NCI-H82 treated with DMSO at 0.1 percent for 48 hours (cell line): ENCODE data around the gene PKP1.

ENCODE experiments used
- DNase-seq: peaks from one replicate; lab custom pipeline; 2025; ENCODE audit not compliant: unreplicated experiment; lab: John Stamatoyannopoulos, UW

Gene PKP1

DNA sequence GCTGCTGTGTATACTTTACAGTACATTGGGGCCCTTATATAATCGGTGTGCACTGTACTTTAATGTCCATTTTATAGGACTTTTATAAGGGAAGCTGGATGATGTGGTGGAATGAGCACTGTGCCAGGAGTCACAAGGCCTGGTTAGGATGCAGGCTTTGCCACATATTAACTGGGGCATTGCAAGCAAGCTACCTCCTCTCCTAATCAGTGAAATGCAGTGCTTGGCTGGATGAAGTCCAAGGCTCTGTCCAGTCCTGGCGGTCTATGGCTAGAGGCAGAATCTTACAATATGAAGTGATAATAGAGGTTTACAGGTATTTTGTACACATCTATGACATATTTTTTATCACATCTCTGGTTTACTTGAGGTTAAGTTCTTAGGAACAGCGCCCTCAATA, 1.7 kb upstream of the PKP1 start:
- no peak for DNase-seq

DNA sequence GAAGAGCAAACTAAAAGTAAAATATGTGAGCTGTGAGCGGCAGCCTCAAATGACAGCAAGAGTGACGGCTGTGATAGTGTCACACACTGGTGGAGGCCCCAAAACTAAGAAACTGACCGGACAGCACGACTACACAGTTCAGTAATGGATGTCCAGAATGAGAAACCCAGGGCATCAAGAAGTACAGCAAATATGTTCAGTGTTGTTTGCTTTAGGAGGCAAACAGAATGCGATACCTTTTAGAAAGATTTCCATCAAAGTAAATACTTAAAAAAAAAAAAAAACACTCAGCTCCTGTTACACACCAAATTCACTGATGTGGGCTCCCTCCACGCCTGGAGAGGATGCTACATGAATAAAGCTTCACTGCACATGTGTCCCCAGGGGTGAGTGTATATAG, 1.1 kb upstream of the PKP1 start:
- no peak for DNase-seq

DNA sequence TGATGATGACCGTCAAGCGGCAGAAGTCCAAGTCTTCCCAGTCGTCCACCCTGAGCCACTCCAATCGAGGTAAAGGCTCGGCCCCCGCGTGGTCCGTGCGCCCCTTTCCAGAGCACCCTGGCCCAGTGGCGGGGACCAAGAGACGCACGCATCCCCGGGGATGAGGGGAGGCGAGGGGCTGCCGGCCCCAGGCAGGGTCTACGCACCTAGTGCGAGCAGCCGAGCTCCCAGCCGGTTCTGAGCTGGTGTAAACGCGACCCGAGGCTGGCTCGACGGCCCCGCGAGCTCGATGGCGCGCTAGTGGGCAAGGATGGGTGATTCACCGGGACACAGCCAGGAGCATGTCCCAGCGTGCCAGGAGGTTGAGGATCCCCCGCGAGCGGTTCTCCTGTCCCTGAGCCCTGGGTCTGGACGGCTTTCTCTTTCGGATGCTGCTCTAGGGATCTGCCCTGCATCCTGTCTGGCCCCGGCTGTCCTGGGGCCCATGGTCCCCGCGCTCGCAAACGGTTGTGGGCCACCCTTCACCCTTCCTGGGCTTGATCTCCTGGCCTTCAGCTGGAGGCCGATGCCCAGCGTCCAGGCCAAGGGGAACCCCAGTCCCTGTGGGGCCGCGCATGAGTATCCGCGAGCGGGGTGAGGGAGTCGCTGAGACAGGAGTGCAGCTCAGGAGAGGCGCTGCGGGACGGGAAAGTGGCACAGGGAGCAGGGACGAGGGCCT, 689 bp downstream of the PKP1 start:
- DNase-seq = no peak

DNA sequence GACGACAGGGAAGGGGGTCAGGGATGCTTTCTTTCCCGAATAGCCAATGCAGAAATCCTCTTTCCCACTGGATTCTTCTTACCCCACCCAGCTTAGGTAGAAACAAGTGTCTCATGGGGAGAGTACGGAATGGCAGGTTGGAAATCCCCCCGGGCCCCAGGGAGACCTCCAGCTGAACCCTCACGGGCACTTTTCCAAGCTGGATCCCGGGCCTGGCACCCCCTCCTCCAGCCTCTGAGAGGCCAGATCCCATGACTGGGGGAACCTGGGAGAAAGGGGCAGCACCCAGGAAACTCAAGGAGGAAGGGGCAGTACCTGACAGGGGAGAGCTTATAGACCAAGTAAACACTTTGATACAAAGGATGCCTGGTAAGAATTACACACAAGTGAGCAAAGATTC, 1.3 kb downstream of the PKP1 start:
- DNase-seq = no peak

DNA sequence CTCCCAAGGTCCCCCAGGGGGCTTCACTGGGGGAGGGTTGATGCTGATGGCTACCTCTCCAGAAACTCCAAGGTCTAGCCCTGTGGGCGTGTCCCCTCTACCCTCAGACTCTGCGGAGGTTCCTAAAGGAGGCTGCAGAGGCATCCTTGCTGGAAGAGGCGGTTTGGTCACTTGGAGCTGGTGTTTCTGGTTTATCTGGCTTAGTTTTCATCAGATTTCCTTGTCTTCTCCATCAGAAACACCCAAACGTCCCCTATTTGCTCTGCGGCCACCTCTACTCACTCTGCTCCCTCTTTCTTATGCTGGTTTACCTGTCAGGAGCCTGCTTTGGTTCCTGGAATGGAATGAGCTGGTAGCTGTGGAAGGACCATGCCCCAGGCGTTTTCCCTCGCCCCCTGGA, 2.5 kb downstream of the PKP1 start:
- no peak for DNase-seq

DNA sequence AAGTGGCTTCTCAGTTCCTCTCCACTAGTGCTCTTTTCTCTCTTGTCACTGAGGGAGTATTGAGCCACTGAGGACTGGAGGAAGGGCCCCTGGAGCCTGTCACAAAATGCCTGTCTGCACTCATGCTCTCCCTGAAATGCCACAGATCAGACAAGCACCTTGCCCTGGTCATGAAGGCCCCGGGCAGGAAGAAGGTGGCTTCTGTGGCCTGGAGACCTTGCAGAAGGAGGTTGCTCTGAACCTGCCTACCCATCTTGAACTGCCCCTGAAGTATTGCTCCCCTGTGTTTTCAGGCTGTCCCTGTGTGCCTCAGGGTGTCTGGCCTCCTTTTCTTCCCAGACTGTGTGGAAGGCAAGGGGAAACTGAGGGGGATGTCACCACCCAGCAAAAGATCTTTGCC, 3.1 kb downstream of the PKP1 start:
- DNase-seq = no peak

DNA sequence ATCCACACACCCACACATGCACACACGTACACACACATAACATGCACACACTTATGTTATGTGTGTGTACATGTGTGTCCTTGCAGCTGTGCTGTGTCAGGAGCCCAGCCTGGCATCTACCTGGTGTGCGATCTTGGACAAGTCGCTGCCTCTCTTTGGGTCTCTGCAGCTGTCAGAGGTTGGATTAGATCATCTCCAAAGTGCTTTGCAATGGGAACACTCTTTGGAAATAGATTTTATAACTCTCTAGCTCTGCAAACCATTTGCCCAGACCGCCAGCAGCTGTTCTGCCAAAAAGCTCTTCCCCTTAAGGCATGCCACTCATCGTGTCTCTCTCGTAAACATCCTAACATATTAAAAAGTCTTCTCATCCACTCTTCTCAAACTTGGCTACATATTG, 4.7 kb downstream of the PKP1 start:
- DNase-seq = no peak

DNA sequence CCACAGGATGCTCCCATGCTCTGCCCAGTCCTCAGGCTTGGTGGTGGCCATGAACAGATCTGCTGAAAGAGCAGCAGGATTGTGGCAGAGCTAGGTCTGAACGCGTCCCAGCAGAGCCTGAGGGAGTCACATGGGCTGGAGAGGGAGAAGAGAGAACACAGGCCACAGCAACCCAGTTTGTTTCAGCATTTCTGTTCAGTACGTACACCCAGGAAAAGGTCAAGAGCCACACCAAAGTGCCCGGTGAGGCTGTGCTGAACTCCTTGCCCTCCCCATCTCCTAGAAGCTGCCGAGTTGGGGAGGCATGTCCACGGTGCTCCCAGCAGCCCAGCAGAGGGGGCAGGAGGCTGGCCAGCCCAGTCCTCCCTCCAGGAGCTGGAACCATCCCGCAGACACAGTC, 5.5 kb downstream of the PKP1 start:
- no peak for DNase-seq

DNA sequence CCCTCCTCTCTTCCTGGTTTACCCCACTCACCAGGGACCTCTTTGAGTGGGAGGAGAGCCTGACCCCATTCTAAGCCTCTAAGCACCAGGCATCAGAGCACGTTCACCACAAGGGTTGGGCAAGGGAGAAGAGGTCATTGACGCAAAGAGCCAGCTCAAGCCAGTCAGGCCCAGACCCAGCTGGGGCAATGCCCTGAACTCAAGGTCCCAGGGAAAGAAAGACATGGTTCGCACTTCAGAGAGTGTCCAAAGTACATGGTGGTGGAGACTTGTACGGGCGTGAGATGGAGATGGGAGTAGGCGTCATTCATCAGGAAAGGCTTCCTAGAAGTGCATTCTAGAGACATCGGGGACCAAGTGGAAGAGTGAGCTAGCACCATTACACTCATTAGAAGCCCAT, 7.2 kb downstream of the PKP1 start:
- DNase-seq = no peak

DNA sequence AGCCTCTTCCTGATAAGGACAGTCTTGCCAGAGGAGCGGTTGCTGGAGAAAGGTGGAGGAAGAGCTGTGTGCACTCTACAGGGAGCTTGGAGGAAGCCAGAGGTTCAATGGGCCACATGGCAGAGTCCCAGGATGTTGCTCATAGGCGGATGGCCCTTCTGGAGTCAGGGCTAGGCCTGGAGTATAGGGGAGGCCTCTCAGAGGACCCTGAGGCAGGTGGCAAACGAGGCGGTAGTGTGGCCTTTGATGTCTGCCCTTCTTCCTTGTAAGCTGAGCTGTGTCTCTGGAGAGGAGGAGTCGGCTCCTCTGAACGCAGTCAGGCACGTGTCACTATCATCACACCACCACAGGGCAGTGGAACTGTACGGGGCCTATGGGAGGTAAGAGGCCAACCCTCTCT, 8.6 kb downstream of the PKP1 start:
- DNase-seq = no peak

DNA sequence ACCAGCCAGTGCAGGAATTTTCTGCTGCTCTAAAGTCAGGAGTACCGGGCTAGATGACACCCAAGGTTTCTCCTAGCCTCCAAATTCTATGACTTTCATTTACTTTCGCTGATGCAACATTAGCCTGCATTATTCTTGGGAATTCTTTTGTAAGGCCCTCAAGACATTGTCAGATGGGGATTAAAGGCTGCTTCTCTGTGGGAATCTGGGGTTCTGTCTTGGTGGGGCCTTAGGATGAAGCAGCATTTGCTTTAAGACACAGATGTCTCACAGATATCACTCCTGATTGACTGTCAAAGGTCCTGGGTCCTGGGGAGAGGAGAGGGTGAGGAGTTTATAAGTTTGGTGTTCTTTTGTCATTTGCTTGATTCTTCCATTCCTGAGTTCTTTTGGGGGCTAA, 11.6 kb downstream of the PKP1 start:
- DNase-seq = peak; percentile 68

DNA sequence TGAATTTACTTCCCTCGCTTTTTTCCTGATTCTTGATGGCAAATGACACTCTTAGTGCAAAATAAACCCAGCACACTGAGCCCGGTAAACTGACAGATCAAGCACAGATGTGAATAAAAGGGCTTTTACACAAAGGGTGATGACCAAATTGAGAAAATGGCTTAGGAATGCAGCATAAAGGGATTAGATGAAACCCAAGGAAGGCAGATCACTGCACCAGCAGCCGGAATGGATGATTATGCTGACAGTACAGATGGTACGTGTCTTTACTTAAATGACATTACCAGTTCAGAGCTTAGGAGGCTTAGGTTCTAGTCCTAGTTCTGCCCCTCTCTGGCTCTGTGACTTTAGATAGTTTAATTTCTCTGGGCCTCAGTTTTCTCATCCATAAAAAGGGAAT, 12.0 kb downstream of the PKP1 start:
- peak; percentile 100 for DNase-seq

DNA sequence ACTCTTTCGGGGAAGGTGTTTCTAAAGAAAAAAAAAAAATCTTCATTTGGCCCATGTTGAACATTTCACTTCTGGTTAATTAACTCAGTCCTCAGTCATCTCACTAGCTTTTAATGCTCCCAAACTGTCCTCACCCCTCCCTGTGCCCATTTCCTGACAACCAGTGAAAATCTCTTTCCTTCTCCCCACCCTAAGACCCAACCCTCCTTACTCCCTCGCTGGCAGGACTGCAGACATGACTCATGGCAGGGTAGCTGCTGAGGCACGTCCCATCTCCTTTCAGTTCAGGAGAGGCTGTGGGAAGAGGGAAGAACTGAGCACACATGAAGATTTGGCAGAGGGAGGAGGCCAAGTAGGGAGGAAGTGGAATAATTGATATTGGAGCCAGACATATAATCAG, 12.6 kb downstream of the PKP1 start:
- no peak for DNase-seq

DNA sequence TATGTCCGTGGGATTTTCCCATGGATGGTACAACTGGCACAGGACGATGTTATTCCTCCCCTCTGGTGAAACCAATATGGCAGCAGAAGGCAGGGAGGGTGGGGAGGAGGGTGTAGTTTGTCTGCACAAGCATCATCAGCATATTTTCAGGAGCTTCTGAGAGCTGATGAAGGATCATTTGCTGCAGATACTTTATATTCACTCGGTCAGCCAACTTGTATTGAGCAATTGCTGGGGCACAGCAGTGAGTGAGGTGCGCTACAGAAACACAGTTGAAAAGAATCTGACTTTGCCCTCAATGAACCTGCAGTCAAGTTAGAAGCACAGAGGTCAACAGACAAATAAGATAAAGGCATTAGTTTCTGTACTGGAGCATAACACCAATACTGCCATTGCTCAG, 13.0 kb downstream of the PKP1 start:
- no peak for DNase-seq

DNA sequence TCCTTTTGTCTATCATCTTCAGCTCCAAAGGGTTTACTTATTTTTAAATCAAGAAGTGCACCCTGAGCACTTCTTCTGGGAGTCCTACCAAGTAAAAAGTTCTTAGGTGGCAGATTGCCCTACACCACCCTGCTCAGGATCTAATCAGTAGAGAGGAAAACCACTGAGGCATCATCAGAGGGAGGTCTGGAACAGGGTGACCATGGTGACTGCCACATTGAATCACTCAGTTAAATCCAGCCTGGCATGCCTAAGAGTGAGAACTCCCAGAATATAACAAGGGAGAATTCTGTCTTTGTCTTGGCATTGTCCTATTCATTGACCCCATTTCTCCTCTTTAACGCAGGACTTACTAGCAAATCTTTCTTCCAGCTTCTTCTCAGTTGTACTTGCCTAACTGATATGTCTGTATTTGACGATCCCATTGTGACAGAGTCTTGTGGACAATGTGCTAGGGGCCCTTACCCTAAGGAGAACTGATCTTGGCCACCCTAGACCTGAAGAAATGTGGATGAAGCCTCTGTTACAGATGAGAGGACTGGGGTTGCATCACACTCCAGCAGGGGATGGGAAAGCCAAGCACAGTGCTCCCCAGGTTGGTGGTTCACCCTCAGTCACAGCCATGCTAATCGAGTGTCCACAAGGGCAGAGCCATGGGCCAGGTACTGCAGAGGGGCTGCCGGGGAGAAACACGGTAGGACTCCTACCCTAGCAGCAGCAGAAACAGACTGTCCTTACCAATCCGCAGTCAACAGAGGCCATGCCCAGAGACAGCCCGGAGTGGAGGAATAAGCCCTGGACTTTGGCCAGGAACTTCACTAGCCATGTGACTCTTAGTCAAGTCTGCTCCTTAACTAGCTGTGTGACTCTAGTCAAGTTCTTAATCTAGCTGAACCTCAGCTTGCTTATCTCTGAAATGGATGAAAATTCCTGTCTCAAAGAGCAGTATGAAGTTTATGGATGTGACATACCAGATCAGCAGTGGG, 15.4 kb downstream of the PKP1 start:
- DNase-seq = no peak

DNA sequence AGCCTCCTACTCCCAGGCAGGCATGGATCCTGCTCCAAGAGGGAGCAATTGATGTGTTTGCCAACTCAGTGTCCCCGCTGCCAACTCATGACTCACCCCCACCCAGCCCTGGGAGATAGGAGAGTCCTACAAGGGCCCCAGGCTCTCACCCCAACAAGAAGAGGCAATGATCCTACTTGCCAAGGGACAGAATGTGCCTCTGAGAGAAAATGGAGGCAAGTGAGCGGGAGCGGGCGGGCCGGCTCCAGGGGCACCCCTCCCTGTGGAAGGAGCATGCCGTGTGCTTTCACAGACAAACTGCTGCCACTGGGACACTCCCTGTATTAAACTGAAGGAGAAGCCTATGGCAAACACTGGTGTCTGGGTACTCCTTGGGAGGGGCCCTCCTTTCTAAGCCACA, 16.7 kb downstream of the PKP1 start:
- no peak for DNase-seq

DNA sequence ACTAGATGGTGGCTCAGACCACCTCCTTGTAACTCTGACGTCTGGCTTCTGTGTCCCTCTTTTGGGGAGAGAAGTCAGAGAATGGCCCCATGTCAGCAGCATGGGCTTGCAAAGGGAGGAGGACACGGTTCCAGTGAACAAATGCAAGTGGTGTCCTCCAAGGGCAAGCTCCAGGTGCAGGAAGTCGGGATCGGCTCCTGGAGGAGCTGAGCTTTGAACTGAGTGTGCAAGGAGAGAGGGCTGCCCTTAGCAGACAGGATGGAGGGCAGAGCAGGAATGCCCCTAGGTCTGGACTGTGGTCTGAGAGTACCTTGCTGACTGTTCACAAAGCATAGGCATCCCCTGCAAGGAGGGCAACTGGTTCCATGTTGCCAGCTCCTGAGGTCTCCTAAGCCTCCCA, 17.3 kb downstream of the PKP1 start:
- no peak for DNase-seq

DNA sequence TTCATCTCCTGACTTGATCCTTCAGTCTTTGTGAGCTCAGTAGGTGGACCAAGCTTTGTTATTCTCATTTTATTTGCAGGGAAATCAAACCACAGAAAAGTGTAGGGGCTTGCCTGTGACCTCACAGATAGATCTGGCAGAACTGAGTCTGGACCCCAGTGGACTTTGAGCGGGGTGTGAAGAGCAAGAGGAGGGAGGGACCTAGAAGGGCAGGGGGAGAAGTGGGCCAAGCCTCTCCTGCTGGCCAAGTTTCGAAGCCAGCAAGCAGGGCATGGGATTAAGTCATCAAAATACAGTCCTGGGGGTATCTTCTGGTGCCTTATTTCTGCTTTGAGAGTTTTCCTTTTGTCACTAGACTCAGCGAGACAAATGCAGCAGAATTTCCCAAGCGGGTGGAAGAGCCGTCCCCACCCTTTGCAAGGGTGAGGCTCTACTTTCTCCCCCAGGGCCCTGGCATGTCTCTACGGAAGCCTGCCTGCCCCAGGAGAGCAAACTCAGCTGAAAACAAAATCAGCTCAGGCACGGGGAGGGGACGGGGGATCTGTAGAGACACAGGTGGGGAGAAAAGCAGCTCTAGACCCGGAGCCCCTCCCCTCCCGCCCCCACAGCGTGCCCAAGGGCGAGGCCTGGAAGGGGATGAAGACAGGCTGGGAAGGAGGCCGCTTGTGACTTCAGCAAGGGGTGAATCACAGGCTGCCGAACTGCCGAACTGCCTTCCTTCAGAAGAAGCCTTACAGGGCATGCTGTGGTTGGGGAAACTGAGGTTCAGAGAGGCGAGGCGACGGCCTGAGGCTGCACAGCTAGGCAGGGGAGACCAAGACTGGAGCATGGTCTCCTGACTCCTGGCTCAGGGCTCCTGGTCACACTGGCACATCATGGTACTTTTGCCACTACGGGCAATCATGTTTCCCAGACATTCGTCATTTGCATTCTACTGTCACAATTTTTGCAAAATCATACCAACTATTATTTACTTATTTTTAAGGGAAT, 19.2 kb downstream of the PKP1 start:
- DNase-seq = no peak

DNA sequence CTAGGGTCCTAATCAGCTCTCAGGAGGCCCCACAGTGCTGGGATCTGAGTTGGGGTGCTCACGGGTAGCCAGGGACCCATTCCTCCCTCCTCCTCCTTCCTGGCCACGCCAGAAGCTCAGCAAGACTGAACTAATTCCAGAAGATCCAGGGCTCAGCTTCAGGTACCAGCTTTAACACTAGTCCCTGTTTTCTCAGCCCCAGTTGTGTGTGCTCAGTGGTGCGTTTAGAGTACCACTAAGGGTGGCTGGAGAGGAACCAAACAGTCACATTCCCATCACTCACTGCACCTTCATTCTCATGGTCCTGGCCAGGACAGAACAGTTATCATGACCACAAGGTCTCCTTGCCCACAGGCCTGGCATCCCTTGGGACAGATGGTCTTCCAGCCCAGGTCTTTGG, 20.8 kb downstream of the PKP1 start:
- DNase-seq = no peak

DNA sequence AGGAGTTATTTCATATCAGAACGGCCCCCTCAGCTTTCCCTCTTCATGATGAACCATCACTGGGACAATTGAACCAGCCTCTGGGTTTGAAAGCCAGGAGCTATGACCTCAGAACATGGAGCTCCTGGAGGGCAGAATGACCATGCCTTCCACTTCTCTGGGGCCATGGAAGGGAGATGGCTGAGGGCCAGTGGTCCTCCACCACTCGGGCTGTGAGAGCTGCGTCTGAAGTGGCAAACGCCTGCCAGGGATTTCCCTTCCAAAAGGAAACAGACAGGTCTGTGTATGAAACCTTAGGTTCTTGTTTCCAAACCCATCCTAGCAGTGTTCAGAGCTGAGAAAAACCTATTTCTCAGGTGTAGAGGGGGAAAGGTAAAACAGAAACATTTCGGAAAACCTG, 22.5 kb downstream of the PKP1 start:
- no peak for DNase-seq

DNA sequence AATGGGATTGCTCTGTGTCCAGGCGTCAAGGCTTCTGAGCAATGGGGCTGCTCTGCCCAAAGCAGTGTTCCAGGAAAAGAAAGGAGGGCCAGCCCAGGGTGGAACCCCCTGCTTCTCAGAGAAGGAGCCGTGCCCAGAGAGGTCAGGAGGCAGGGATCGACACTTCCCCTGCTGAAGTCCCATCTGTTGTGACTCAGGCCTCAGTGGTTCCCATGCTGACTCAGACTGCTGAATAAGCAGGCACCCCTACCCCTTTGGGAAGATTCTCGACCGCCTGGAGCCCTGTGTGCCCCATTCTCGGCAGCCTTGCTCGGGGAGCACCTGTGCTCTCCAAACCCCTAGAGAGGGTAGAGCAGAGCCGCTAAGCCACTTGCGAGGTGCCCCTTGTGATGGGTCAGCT, 23.9 kb downstream of the PKP1 start:
- no peak for DNase-seq
